Hindlimb muscle (tissue), 1 donor: ENCODE measurements around the gene TMEM151B. TPM values are rescaled to one million over a fixed set of nuclear protein-coding genes. Genes with fewer than 3 reads are reported as not detected.

Experiments
- DNase-seq: peaks from one replicate; pipeline ENCODE4 v3.0.0-alpha.2; 2013
- polyA plus RNA-seq: library from polyadenylated mRNA; unstranded; fragments of 120-200 nt; gene quantifications from one replicate; pipeline ENCODE4 v1.2.1, GENCODE V29; 2013; ENCODE audit not compliant: insufficient read length

The TMEM151B gene
- polyA plus RNA-seq, 1 donor: 0.37 TPM

GRCh38 chr6:44265007-44265721 is 5.1 kb upstream of the TMEM151B start, which contains the start of gene NFKBIE:
TSS of gene NFKBIE (minus strand) at chr6:44265551. CDS start at chr6:44265346, 205 bp downstream.
- peak; percentile 93 for DNase-seq

DNA sequence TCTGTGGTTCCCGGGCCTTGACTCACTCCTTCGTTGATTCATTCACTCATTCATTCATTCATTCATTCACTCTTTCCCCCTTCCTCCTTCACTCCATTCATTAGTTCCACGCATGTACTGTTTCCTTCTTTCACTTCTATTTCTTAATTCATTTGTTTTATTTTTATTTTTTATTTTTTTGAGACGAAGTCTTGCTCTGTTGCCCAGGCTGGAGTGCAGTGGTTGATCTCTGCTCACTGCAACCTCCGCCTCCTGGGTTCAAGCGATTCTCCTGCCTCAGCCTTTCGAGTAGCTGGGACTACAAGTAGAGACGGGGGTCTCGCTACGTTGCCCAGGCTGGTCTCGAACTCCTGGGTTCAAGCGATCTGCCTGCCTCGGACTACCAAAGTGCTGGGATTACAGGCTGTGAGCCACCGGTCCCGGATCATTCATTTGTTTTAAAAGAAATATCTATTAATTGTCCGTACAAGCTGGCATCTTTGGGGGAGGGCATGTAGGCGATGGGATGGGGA is 4.5 kb upstream of the TMEM151B start:
- no peak for DNase-seq

DNA sequence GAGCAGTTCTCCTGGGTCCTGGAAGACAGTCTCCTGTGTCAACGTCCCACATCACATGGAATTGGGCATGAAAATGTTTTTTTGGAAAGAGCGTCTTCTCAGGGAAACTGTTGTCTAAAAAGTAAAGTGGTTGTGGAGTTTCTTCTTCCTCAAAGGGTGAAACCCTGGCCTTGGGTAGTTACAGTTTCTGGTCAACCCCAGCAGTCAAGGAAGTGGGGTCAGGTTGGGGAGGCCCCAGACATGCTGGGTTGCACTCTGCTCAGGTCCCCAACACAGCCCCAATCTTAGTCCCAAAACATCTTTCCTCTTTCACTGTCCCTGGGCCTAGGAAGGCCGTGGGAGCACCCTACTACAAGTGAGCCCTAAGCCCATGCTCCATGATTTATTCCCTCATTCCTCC is 3.9 kb upstream of the TMEM151B start:
- DNase-seq: no peak

DNA sequence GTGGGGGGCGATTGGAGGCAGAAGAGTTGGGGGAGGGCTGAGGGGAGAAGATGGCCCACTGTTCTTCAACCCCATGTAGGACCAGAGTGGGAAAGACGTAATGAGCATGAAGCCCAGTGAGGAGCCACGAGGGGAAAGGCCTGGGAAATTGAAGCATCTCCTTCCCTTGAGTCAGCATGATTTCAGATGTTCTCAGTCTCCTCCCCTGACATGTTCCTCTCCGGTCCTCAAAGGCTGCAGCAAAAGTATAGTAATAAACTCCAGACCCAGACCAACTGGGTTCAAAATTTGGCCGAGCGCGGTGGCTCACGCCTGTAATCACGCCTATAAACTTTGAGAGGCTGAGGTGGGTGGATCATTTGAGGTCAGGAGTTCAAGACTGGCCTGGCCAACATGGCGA is 3.0 kb upstream of the TMEM151B start:
- DNase-seq: no peak

GRCh38 chr6:44268095-44268628 is 2.1 kb upstream of the TMEM151B start:
- DNase-seq: no peak

DNA sequence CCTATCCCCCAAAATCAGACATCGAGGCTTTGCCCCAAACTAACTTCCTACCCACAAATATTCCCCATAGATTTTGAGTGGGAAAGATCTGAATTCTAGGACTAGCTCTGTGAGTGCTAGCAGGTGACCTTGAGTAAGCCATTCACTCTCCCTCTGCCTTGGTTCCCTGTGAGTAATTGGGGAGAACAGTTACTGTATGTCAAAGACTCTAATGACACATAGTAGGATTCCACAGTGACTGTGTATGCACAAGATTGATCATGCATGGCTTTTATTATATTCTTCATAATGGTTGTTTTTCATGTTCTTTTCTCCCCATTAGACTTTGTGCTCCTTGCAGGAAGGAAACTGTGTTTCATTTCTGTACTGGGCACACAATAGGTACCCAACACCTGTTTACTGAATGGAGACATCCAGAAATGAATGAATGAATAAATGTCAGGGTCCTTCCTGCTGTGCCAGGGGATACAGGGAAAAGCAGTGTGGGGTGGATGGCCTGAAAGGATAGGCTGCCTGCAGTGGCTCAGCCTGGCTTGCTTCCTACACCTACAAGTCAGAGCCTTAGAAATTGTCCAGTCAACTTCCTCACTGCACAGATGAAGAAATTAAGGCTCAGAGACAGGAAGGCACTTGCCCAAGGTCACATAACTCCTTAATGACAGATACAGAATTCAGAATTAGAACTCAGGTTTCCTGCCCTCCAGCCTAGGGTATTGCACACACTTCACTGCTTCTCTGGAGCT is 901 bp upstream of the TMEM151B start:
- DNase-seq: no peak

DNA sequence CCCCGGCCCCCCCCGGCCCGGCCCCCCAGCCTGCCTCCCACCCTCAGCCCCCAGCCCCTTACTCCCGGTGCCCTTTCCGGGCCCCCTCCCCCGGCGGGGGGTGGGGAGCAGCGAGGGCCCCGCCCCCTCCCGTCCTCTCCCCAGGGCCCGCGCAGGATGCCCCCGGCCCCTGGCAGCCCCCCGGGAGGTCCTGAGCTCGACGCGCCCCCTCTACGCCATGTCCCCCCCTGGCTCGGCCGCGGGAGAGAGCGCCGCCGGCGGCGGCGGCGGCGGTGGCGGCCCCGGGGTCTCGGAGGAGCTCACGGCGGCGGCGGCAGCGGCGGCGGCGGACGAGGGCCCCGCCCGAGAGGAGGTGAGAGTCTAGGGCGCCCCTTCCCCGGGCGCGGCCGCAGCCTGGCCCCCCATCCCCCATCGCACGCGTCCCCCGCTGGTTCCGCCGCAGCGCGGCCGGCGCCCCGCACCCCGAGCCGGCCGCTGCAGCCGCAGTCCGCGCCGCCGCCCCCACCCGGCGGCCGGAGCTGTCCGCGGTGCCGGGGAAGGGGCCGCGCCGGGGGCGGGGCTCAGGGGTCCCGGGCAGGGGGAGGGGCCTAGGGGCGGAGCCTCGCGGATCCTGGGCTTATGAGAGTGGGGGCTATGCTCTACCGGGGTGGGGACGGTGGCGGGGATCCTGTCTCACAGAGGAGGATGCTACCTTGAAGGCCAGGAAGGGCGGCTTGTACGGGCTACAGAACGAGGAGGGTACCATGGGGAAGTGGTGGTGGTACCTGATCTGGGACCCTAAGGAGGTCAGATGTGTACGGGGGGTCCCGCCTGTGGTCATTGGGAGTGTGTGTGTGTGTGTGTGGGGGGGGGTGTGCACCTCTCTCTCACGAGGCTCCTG is 516 bp downstream of the TMEM151B start:
- DNase-seq: no peak

DNA sequence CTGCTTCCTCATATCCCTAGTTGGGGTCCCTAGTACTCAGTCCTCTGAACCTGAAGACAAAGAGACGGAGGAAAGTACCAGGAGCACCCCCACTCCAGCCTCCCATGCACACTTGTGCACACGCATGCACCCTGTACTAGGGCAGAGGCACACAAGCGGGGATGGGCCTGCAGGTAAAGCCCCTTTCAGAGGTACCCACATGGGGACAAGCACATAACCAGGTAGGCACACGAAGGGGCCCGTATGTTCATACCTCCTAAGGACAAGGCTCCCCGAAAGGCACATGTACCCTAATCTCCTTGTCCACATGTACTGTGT is 1.1 kb downstream of the TMEM151B start:
- DNase-seq: no peak

DNA sequence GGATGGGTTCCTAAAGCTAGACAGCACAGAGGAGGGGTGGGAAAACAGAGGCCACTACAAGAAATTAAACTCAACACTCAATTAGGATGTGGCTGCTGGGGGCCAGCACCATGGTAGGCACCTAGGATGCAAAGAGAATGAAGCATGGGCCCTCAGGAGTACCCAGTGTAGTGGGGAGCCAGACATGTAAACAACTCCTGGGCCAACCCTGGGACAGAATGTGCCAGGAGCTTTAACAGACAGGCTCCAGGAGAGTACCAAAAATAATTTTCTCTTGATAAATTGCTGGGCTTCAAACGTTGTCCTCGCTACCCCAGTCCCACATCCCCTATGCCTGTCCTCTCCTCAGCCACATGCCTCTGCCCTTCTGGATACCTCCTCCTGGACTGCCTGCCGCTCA is 1.7 kb downstream of the TMEM151B start:
- DNase-seq: no peak

DNA sequence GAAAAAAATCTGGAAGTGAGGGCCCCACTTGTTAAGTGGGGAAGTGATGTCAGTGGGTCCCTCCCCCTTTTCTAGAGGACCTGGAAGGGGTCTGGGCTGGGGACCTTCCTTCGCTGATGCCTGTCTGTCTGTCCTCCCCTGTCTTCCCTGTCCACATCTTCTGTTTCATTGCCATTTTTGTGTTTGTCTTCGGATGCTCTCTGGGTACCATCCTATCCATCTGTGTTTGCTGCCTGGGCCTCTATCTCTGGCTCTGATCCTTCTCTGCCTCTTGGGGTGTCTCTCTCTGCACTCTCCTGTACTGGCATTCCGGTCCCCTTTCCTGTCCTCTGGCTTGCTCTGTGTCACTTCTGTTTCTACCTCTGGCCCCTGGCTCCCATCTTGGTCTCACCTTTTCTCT is 2.3 kb downstream of the TMEM151B start:
- DNase-seq: no peak

DNA sequence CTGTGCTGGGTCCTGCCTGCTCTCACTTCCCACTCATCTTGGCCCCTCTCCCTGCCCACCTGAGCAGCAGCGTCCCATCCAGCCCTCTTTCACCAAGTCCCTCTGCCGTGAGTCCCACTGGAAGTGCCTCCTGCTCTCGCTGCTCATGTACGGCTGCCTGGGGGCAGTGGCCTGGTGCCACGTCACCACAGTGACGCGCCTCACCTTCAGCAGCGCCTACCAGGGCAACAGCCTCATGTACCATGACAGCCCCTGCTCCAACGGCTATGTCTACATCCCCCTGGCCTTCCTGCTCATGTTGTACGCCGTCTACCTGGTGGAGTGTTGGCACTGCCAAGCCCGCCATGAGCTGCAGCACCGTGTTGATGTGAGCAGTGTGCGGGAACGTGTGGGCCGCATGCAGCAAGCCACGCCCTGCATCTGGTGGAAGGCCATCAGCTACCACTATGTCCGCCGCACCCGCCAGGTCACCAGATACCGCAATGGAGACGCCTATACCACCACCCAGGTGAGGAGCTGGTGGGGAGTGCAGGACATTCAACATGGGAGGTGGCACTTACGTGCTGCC is 2.8 kb downstream of the TMEM151B start:
- no peak for DNase-seq

DNA sequence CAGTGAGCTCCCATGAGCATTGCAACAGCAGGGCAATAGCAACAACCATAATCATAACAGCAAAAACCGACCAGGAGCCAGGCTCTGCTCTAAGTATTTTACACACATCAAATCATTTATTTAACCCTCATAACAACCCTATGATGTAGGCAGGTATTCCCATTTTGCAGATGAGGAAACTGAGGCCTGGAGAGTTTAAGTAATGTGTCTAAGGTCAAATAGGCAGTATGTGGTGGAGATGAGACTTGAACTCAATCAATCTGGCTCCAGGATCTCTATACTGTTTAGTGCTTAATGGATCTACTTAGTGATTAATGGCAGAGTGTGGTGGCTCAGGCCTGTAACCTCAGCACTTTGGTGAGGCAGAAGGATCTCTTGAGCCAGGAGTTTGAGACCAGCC is 3.4 kb downstream of the TMEM151B start:
- DNase-seq: no peak

DNA sequence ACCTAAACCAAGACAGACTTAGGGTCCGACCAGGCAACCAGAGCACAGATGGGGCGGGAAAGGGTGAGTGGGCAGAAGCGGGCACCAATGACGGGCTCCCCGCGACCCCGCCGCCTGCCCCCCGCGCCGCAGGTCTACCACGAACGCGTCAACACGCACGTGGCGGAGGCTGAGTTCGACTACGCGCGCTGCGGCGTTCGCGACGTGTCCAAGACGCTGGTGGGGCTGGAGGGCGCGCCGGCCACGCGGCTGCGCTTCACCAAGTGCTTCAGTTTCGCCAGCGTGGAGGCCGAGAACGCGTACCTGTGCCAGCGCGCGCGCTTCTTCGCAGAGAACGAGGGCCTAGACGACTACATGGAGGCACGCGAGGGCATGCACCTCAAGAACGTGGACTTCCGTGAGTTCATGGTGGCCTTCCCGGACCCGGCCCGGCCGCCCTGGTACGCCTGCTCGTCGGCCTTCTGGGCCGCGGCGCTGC is 5.1 kb downstream of the TMEM151B start:
- no peak for DNase-seq

- DNase-seq: no peak
These were observed 5.7 kb downstream of the TMEM151B start for GRCh38 chr6:44275749-44276648.

DNA sequence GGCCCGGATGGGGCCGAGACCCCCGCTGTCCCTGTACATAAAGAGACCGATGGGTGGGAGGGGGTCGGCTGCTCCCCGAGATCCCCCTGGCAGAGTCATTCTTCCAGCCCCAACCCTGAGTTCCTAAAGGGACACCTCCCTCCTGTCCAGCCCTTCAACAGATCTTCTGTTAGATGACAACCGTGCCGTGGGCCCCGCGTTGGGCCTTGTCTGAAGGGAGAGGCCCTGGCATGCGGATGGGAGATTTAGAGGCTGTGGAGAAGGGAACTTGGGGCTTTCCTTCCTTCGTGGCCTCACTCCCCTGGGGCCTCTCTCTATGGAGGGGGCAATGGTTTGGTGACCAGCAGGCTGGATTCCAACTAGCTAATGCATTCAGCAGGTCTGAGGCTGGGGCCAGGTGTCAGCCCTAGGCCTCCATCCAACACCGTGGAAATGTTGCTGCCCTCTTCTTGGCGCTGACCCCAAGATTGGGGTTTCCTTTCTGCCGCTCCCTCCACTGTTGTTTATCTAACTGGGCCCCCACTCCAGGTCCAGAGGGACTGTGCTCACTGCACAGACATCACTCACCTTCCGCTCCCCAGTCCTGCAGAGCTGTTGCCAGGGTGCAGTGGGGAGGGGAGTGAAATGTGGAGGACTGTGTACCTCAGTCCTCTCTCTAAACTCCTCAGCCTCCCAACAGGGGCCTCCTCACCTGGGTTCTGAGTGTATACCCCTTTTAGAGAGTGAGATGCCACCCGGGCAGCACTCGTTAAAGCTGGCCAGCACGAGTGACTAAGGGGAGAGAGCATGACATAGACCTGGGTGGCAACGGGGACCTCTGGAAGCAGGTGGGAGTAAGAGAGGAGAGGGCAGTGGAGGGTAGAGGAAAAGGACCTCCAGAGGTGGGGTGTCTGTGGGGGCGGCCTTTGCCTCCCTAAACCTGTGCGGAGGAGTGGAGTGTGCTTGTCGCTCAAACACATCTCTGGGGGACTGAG is 6.7 kb downstream of the TMEM151B start:
- DNase-seq: no peak

DNA sequence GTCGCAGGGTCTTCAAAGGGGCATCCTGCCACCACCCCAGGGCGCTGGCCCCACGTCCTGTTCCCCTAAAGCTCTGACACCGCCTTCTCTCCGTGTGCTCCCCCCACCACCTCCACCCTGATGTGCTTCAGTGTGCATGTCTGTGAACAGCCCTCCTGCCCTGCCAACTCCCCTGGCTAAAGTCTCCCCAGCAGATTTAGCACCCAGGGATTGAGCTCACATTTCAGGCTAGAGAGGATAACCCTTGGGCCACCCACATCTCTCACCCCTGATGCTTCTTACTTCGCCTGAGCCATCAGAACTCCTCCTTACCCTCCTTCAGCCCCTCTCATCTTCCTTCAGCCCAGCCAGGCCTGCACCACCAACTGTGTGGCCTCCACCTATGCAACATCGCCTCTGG is 7.5 kb downstream of the TMEM151B start:
- no peak for DNase-seq

DNA sequence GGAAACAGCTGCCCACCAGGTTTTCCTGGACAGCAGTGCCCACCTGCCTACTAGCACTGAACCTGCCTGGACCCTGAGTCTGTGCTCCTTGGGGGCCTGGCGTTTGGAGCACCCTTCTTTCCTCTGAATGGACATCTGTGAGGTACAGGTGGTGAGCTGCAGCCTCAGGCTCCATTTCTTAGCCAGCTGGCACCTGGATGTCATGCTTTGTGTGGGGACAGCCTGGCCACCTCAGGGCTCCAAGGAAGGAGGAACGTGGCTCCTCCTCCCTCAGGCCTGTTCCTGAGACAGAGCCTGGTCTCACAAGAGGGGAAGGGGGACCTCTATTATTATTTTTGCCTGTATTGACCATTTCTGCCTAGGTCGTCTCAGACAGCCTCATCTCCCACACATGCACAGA is 8.1 kb downstream of the TMEM151B start:
- no peak for DNase-seq

DNA sequence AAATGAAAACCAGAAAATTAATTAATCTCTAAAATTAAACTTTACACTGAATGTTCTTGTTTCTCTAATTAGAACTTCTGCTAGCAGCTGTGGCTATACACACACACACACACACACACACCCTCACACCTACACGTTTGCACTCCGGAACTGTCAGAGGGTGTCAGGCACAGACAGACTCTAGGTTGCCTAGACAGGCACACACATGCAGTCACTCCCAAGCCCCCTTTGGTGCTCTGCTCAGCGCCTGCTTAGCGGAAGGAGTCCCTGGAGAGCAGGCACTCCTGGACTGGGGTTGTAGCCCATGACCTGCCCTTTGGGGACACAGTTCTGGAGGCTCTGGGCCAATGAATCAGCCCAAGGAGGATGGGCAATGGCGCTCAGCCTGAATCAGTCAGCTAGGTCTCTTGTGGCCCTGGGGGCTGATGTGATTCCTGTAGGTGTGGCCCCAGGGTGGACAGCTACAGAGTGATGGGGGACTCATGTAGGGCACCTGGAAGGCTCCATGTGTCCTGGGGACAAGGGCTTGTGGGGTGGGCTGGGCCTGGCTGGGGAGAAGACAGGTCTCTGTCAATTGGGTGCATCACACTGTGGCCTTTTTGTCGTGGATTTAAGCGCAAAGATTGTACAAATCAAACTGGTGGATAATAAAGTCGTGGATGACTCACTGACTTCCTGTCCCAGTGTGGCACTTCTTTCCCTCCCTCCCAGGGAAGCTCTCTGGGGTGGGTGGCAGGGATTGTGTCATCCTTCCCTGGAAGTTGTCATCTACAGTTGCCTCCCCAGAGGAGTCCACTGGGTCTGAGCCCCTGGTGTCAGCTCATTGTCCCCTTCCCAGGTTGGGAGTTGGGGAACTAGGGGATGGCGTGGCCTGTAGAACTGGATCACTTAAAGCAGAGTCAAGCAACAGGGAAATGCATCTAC is 8.8 kb downstream of the TMEM151B start:
- DNase-seq: no peak

- no peak for DNase-seq
These were observed 13.9 kb downstream of the TMEM151B start for GRCh38 chr6:44284121-44284520.
